H1 (cell line): ENCODE data around the gene S1PR1. TPM values are rescaled to one million over a fixed set of nuclear protein-coding genes. Genes with fewer than 3 reads are reported as not detected.

ENCODE experiments used
- CHD7 ChIP-seq: fragments of 300-600 bp; sonication (generic); IDR thresholded peaks from 2 replicates; pipeline ENCODE4 v1.7.1; 2012; ENCODE audit warnings: low read length, moderate library complexity, mild to moderate bottlenecking, inconsistent platforms; ENCODE audit not compliant: insufficient replicate concordance
- RBBP5 ChIP-seq: IDR thresholded peaks from 2 replicates; pipeline ENCODE4 v1.7.1; 2012; ENCODE audit warnings: low read depth, mild to moderate bottlenecking, inconsistent platforms, low read length, moderate library complexity, borderline replicate concordance
- polyA plus RNA-seq, 7 experiments: library from polyadenylated mRNA; depleted of rRNA in 3 of 7; stranded (reverse) in 5 of 7; unstranded in 2 of 7; fragments of >200 nt in 5 of 7; fragments of 200-250 nt in 2 of 7; gene quantifications; 1 replicate in 5 of 7; 2 replicates in 1 of 7; 4 replicates in 1 of 7; pipeline versions ENCODE4 v1.2.1 to v1.2.3, GENCODE V29; 2011 to 2013; ENCODE audit warnings: missing spikeins in 2 of 7, mixed read lengths in 2 of 7
- total RNA-seq: library from RNA; stranded (reverse); fragmentation: NEBNext Ultra II Directional; extraction: Animal tissue kit (Norgen Biotek cat#: 25700); gene quantifications from 2 replicates; pipeline ENCODE4 v1.2.1, GENCODE V29; 2021

The S1PR1 gene
- total and polyA plus RNA-seq, 2 of the 8 experiments (the other 6 are each of a cell fraction or from before 2014, with no cell fraction given), result 3.5 to 5.5 TPM

GRCh38 chr1:101219924-101220870 is 16.6 kb upstream of the S1PR1 start (continued):
- TF ChIP-seq CHD7 (no peak), RBBP5 (no peak)
- TF ChIP-seq, all 59 proteins: peak for 0
